ENCODE data around the gene BACE1-AS.

Gene BACE1-AS

GRCh38 chr11:117289795-117290194 lies 1.4 kb upstream of the BACE1-AS start:
- DNase-seq (ENCODE audit: low read depth in 1 of 2, low spot score in 1 of 2): no peak

GRCh38 chr11:117292616-117293015 lies 1.5 kb downstream of the BACE1-AS start:
- DNase-seq (ENCODE audit: low read depth in 1 of 2, low spot score in 1 of 2): no peak

GRCh38 chr11:117295438-117296137 lies 4.4 kb downstream of the BACE1-AS start:
- no peak for DNase-seq (ENCODE audit: low read depth in 1 of 2, low spot score in 1 of 2)

- no peak for DNase-seq (ENCODE audit: low read depth in 1 of 2, low spot score in 1 of 2)
Observed at GRCh38 chr11:117296881-117297280, 5.7 kb downstream of the BACE1-AS start.

GRCh38 chr11:117298195-117298594 lies 7.0 kb downstream of the BACE1-AS start:
- DNase-seq (ENCODE audit: low read depth in 1 of 2, low spot score in 1 of 2): no peak

GRCh38 chr11:117299351-117300282 lies 8.5 kb downstream of the BACE1-AS start:
- no peak for DNase-seq (ENCODE audit: low read depth in 1 of 2, low spot score in 1 of 2)

GRCh38 chr11:117300283-117300663 lies 9.1 kb downstream of the BACE1-AS start:
- DNase-seq (ENCODE audit: low read depth in 1 of 2, low spot score in 1 of 2): no peak

- DNase-seq (ENCODE audit: low read depth in 1 of 2, low spot score in 1 of 2): no peak
Observed at GRCh38 chr11:117300773-117301172, 9.6 kb downstream of the BACE1-AS start.

GRCh38 chr11:117302228-117302627 lies 11.1 kb downstream of the BACE1-AS start:
- no peak for DNase-seq (ENCODE audit: low read depth in 1 of 2, low spot score in 1 of 2)

GRCh38 chr11:117303101-117303500 lies 12.0 kb downstream of the BACE1-AS start:
- DNase-seq (ENCODE audit: low read depth in 1 of 2, low spot score in 1 of 2): no peak

- no peak for DNase-seq (ENCODE audit: low read depth in 1 of 2, low spot score in 1 of 2)
Observed at GRCh38 chr11:117303646-117304315, 12.6 kb downstream of the BACE1-AS start.

- DNase-seq (ENCODE audit: low read depth in 1 of 2, low spot score in 1 of 2): no peak
Observed at GRCh38 chr11:117305145-117305544, 14.0 kb downstream of the BACE1-AS start.

- DNase-seq (ENCODE audit: low read depth in 1 of 2, low spot score in 1 of 2): no peak
Observed at GRCh38 chr11:117309310-117309709, 18.2 kb downstream of the BACE1-AS start.

GRCh38 chr11:117313091-117313490 lies 21.9 kb downstream of the BACE1-AS start:
- no peak for DNase-seq (ENCODE audit: low read depth in 1 of 2, low spot score in 1 of 2)

- DNase-seq (ENCODE audit: low read depth in 1 of 2, low spot score in 1 of 2): no peak
Observed at GRCh38 chr11:117313828-117314768, 23.0 kb downstream of the BACE1-AS start.

GRCh38 chr11:117314840-117315239 lies 23.7 kb downstream of the BACE1-AS start:
- no peak for DNase-seq (ENCODE audit: low read depth in 1 of 2, low spot score in 1 of 2)

GRCh38 chr11:117315285-117316196 lies 24.4 kb downstream of the BACE1-AS start:
- no peak for DNase-seq (ENCODE audit: low read depth in 1 of 2, low spot score in 1 of 2)

GRCh38 chr11:117316197-117316961 lies 25.2 kb downstream of the BACE1-AS start, which contains the start of gene BACE1:
Gene BACE1 (minus strand): TSS chr11:117316256. CDS start chr11:117315795, 461 bp downstream.
- DNase-seq (ENCODE audit: low read depth in 1 of 2, low spot score in 1 of 2): no peak

GRCh38 chr11:117318738-117319137 lies 27.6 kb downstream of the BACE1-AS start:
- no peak for DNase-seq (ENCODE audit: low read depth in 1 of 2, low spot score in 1 of 2)

All from activated T-helper 1 cell treated with anti-CD3 and anti-CD28 coated beads, Interleukin-2, amount 50 U/mL, for 16 hours (primary cell).